Stimulated activated CD8-positive, alpha-beta memory T cell treated with anti-CD3 and anti-CD28 coated beads, Interleukin-15, amount 100 ng/mL, for 24 hours (primary cell): Measurements from ENCODE around the gene NARS2.
"Not testable (repeated sequence)": the region's sequence is repeated elsewhere in the genome, so short reads cannot be mapped to it uniquely, and the experiment has no call there.

ENCODE experiments used
- DNase-seq: peaks from one replicate; pipeline ENCODE4 v3.0.0-alpha.2; 2020; ENCODE audit warnings: low read depth

Gene NARS2, protein sequence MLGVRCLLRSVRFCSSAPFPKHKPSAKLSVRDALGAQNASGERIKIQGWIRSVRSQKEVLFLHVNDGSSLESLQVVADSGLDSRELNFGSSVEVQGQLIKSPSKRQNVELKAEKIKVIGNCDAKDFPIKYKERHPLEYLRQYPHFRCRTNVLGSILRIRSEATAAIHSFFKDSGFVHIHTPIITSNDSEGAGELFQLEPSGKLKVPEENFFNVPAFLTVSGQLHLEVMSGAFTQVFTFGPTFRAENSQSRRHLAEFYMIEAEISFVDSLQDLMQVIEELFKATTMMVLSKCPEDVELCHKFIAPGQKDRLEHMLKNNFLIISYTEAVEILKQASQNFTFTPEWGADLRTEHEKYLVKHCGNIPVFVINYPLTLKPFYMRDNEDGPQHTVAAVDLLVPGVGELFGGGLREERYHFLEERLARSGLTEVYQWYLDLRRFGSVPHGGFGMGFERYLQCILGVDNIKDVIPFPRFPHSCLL

GRCh38 chr11:78574386-78575381, at the start of gene NARS2:
Gene NARS2 (minus strand): TSS chr11:78574864. CDS start chr11:78574488, 376 bp downstream.
- peak; percentile 94 for DNase-seq

GRCh38 chr11:78622666-78623065, 48.0 kb upstream of the NARS2 start:
- DNase-seq, result no peak

GRCh38 chr11:78620159-78620558, 45.5 kb upstream of the NARS2 start:
- no peak for DNase-seq

- no peak for DNase-seq
Measured at GRCh38 chr11:78615724-78616123, 41.1 kb upstream of the NARS2 start.

DNA sequence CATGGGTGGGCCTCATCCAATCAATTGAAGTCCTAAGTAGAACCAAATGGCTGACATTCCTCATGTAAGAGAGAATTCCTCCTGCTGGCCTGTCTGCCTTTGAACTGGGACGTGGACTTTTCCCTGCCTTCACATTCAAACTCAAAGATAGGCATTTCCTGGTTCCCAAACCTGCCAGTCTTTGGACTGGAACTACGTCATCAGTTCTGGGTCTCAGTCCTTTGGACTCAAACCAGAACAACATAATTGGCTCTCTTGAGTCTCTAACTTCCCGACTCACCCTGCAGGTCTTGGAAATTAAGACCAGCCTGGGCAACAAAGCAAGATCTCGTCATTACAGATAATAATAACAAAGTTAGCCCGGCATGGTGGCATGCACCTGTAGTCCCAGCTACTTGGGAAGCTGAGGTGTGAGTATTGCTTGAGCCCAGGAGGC, 38.7 kb upstream of the NARS2 start:
- no peak for DNase-seq

DNA sequence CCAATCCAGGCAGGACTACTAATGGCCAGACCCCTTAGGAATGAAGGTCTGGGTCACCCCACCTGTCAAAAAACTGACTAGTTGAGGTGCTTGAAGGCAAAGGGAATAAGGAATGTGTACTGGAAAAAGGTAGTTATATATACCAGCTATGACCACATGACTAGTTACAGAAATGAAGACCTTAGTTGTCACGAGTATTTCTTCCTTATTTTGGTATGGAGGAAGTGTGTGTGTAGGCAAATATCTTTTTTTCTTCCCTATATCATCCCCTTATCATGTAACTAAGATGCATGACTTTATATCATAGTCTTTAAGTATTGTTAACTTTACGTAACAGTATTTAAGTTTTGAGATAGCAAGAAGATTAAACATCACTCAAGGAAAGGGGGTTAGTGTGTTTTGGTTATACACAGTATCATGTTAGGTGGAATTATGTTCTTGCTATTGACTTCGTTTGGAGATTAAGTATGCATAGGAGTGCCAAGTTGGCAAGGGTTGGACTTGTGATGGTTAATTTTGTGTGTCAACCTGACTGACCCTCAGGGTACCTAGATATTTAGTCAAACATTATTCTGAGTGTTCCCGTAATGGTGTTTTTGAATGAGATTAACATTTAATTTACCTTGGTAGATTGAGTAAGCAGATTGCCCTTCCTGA, 38.2 kb upstream of the NARS2 start:
- no peak for DNase-seq

GRCh38 chr11:78609321-78609720, 34.7 kb upstream of the NARS2 start:
- not testable (repeated sequence) for DNase-seq

GRCh38 chr11:78607696-78608095, 33.0 kb upstream of the NARS2 start:
- no peak for DNase-seq

- DNase-seq, result no peak
Measured at GRCh38 chr11:78606667-78607066, 32.0 kb upstream of the NARS2 start.

DNA sequence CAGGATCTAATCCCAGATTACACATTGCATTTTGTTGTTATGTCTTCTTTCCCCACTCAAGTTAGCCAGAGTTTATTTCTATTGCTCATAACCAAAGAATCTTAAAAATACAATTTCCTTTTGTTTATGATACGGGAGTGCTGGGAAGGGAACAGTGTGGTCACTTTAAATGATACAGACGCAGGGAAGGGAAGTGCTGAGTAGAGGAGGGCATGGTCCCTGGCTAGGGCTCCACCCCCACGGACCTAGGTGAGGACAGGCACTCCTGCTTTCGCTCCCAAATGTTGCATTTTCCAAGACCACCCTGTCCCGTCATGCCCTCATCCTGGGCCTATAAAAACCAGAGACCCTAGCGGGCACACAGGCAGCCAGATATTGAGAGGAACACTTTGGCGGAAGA, 30.6 kb upstream of the NARS2 start:
- DNase-seq, result no peak

GRCh38 chr11:78603792-78604191, 29.1 kb upstream of the NARS2 start:
- no peak for DNase-seq

GRCh38 chr11:78602771-78603170, 28.1 kb upstream of the NARS2 start:
- DNase-seq, result not testable (repeated sequence)

GRCh38 chr11:78601066-78601465, 26.4 kb upstream of the NARS2 start:
- not testable (repeated sequence) for DNase-seq

GRCh38 chr11:78597579-78597978, 22.9 kb upstream of the NARS2 start:
- not testable (repeated sequence) for DNase-seq

DNA sequence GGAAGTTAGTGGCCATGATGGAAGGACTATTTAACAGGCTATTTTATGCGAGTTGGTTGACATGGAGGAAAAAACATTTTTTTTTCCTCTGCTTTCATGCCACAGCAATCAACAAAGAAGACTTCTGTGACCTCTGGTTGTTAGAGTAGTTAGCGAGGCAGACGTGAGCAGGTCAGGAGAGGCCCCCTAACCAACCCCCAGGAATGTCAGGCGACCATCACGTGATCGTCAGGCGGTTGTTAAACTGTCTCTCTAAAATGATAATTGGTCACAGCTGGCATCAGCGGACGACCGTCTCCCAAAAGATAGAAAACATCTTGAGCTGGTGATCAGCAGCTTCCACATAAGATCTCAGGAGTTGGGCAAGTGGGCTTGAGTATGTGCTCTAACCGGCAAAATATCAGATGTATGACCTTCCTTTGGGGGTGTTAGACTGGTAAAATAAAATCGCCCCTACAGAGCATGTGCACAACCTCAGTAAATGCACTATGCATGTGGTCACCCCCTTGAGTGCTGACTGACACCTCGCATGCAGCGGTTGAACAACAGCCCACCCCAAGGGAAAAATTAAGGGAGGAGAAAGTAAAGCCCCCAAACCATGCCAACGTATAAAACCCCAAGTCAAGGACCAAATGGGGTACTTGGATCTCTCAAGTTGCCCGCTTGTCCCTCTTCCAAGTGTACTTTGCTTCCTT, 20.9 kb upstream of the NARS2 start:
- no peak for DNase-seq

GRCh38 chr11:78594814-78595213, 20.1 kb upstream of the NARS2 start:
- no peak for DNase-seq

DNA sequence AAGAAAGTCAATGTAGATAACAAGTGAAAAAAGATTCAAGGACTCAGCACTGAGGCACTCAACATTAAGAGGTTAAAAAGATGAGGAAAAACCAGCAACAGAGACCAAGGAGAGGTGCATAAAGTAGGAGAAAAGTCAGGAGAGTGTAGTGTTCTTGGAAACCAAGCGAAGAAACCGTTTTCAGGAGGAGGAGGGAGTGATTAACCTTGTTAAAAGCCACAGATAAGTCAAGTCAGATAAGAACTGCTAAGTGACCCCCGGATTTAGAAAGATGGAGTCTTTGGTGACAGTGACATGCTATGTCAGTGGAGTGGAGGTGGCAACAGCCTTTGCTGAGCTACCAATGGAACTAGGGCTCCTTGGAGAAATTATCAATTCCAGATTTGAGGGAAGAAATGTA, 13.9 kb upstream of the NARS2 start:
- DNase-seq, result no peak

- no peak for DNase-seq
Measured at GRCh38 chr11:78587446-78587845, 12.8 kb upstream of the NARS2 start.

DNA sequence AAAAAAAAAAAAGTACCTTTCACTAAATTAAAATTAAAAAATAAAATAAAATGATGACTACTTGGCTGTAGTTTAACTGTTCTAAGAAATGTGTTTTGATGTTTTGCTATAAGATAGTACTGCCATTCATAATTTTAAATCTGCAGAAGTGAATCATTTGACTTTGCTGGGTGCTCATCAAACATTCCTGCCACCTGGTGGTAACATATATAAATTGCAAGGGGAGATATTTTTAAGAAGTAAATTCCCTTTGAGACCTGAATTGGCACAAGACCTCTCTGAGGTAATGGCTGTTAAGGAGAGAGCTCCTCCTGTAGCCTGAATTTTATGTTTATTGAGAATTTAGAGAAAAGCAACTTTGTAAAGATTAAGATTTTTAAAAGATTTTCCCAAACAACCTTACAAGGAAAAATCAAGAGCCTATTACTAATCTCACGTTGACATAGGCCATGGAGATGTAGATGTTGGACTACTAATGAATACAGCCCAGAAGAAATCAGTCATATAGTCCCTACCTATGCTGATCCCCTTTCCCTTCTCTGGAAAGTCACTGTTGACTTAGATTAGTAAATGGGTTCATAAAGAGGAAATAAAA, 11.9 kb upstream of the NARS2 start:
- DNase-seq, result no peak

GRCh38 chr11:78583889-78584288, 9.2 kb upstream of the NARS2 start:
- DNase-seq, result no peak

GRCh38 chr11:78577495-78577894, 2.8 kb upstream of the NARS2 start:
- no peak for DNase-seq
